K562 (cell line): ENCODE data around the gene PRKAG1. TPM values are rescaled to one million over a fixed set of nuclear protein-coding genes. Genes with fewer than 3 reads are reported as not detected.

Experiments
- AFF4 ChIP-seq: sonication (generic); formaldehyde crosslinking; IDR thresholded peaks from 2 replicates; pipeline ENCODE4 v1.8.0; 2023; ENCODE audit warnings: mild to moderate bottlenecking, missing genetic modification reagents
- FOXA3 ChIP-seq, 2 experiments: fragments of 450-650 bp in 1 of 2; sonication (generic) in 1 of 2; formaldehyde crosslinking; IDR thresholded peaks in 1 of 2; conservative IDR thresholded peaks in 1 of 2; 2 replicates each; pipeline versions ENCODE4 v1.4.0 to v1.8.0; 2020 to 2022; ENCODE audit warnings: mild to moderate bottlenecking in 2 of 2, missing genetic modification reagents in 1 of 2
- GTF2B ChIP-seq: IDR thresholded peaks from 2 replicates; pipeline ENCODE4 v1.6.1; 2011; ENCODE audit not compliant: insufficient read length; ENCODE audit errors: extremely low read depth
- MLLT1 ChIP-seq, 2 experiments: fragments of 450-650 bp; IDR thresholded peaks; 2 replicates each; pipeline ENCODE4 v1.6.1; 2016
- PHB ChIP-seq: fragments of 250-450 bp; sonication (Bioruptor Pico); IDR thresholded peaks from 2 replicates; pipeline ENCODE4 v1.5.0; 2021
- PYGO2 ChIP-seq: fragments of 450-650 bp; IDR thresholded peaks from 2 replicates; pipeline ENCODE4 v1.6.1; 2016; ENCODE audit warnings: mild to moderate bottlenecking, missing genetic modification characterization, moderate library complexity, missing compliant biosample characterization
- SMAD3 ChIP-seq: fragments of 450-650 bp; formaldehyde crosslinking; conservative IDR thresholded peaks from 2 replicates; pipeline ENCODE4 v1.4.0; 2020; ENCODE audit warnings: mild to moderate bottlenecking
- SPI1 ChIP-seq: IDR thresholded peaks from 2 replicates; pipeline ENCODE4 v1.6.1; 2011; ENCODE audit warnings: low read depth, low read length, control low read depth, borderline replicate concordance
- VEZF1 ChIP-seq: fragments of 200-800 bp; sonication (Bioruptor generic); IDR thresholded peaks from 2 replicates; pipeline ENCODE4 v1.6.1; 2017; ENCODE audit warnings: missing genetic modification characterization, missing compliant biosample characterization
- ZBED1 ChIP-seq: IDR thresholded peaks from 2 replicates; pipeline ENCODE4 v1.6.1; 2014
- ZNF197 ChIP-seq: fragments of 200-800 bp; sonication (Bioruptor generic); IDR thresholded peaks from 2 replicates; pipeline ENCODE4 v1.6.1; 2016; ENCODE audit warnings: low read depth, missing genetic modification characterization, missing compliant biosample characterization
- polyA plus RNA-seq, 8 experiments: library from polyadenylated mRNA; depleted of rRNA in 4 of 8; stranded (reverse) in 5 of 8; unstranded in 3 of 8; fragments of >200 nt; fragmentation: Nextera tagmentation in 2 of 8; fragmentation: Illumina TruSeq in 1 of 8; extraction: Ambion mirVana in 2 of 8; extraction: Trizol in 1 of 8; gene quantifications; 2 replicates each; pipeline versions ENCODE4 v1.2.1 to v1.2.3, GENCODE V29; 2011 to 2014; ENCODE audit warnings: inconsistent platforms in 1 of 8, missing spikeins in 1 of 8
- total RNA-seq, 7 experiments: library from RNA; depleted of rRNA in 6 of 7; stranded (reverse); fragments of >200 nt in 6 of 7; fragmentation: Illumina TruSeq in 2 of 7; extraction: Trizol in 2 of 7; gene quantifications; 2 replicates each; pipeline versions ENCODE4 v1.2.1 to v1.2.3, GENCODE V29; 2011 to 2021; ENCODE audit warnings: low replicate concordance in 1 of 7
- TF ChIP-seq, protein P1 (sequence below): fragments of 250-450 bp; sonication (Bioruptor Pico); IDR thresholded peaks from 2 replicates; pipeline ENCODE4 v1.4.0; 2020; ENCODE audit warnings: mild to moderate bottlenecking, moderate library complexity, borderline replicate concordance
- TF ChIP-seq, protein P2 (sequence below): sonication (generic); IDR thresholded peaks from 2 replicates; pipeline ENCODE4 v1.6.1; 2016

The PRKAG1 gene
- total and polyA plus RNA-seq, 9 of the 15 experiments (the other 6 are each of a cell fraction or from before 2014, with no cell fraction given), result 51.1 to 126 (median 79.1) TPM

GRCh38 chr12:49059299-49060171 is 41.0 kb upstream of the PRKAG1 start (continued):
- TF ChIP-seq AFF4 (CRISPR knock-in tag) (peak; percentile 19; the same call in 1 of the 2 replicates), ZNF197 (no peak), ZBED1 (no peak), PYGO2 (no peak), PHB (CRISPR knock-in tag) (no peak), GTF2B (no peak), MLLT1 (IDR thresholded peaks at IDR 0.05) (0 out of 4 replicates have a peak, but pooled peaks of 1 of the 2 experiments have one; percentile 25), SMAD3 (CRISPR knock-in tag) (no peak), FOXA3 (CRISPR knock-in tag; conservative IDR thresholded peaks at IDR 0.05 in 1 of 2, IDR thresholded peaks at IDR 0.05 in 1 of 2) (no peak), SPI1 (no peak), VEZF1 (peak; percentile 64)
- TF ChIP-seq, protein P1, sequence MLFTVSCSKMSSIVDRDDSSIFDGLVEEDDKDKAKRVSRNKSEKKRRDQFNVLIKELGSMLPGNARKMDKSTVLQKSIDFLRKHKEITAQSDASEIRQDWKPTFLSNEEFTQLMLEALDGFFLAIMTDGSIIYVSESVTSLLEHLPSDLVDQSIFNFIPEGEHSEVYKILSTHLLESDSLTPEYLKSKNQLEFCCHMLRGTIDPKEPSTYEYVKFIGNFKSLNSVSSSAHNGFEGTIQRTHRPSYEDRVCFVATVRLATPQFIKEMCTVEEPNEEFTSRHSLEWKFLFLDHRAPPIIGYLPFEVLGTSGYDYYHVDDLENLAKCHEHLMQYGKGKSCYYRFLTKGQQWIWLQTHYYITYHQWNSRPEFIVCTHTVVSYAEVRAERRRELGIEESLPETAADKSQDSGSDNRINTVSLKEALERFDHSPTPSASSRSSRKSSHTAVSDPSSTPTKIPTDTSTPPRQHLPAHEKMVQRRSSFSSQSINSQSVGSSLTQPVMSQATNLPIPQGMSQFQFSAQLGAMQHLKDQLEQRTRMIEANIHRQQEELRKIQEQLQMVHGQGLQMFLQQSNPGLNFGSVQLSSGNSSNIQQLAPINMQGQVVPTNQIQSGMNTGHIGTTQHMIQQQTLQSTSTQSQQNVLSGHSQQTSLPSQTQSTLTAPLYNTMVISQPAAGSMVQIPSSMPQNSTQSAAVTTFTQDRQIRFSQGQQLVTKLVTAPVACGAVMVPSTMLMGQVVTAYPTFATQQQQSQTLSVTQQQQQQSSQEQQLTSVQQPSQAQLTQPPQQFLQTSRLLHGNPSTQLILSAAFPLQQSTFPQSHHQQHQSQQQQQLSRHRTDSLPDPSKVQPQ (CRISPR knock-in tag), result no peak
- TF ChIP-seq, protein P2, sequence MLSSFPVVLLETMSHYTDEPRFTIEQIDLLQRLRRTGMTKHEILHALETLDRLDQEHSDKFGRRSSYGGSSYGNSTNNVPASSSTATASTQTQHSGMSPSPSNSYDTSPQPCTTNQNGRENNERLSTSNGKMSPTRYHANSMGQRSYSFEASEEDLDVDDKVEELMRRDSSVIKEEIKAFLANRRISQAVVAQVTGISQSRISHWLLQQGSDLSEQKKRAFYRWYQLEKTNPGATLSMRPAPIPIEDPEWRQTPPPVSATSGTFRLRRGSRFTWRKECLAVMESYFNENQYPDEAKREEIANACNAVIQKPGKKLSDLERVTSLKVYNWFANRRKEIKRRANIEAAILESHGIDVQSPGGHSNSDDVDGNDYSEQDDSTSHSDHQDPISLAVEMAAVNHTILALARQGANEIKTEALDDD, result no peak
